ENCODE data around the gene TNNT3.
"Not testable (repeated sequence)": the region's sequence is repeated elsewhere in the genome, so short reads cannot be mapped to it uniquely, and the experiment has no call there.

The TNNT3 gene

GRCh38 chr11:1919391-1920127 is at the start of gene TNNT3:
Gene TNNT3, plus strand, starts transcription at chr11:1919703. Its CDS starts 3,172 bp downstream, at chr11:1922875.
- DNase-seq: no peak

DNA sequence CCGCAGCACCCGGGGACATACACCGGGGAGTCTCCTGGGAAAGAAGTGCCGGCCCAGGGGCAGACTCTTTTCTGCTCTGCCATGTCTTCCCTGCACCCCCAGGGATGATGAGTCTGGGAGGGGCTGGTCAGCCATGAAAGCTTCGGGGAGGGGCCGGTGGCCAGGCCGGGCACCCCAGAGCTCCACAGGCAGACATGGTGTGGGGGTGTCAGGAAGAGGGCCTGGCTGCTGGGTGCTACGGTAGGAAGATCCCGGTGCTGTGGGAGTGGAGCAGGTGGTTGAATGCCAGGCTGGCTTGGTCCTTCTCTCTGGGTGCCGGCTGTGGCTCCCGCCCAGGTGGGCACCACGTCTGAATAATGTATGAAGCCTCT is 49.2 kb upstream of the TNNT3 start:
- no peak for DNase-seq

DNA sequence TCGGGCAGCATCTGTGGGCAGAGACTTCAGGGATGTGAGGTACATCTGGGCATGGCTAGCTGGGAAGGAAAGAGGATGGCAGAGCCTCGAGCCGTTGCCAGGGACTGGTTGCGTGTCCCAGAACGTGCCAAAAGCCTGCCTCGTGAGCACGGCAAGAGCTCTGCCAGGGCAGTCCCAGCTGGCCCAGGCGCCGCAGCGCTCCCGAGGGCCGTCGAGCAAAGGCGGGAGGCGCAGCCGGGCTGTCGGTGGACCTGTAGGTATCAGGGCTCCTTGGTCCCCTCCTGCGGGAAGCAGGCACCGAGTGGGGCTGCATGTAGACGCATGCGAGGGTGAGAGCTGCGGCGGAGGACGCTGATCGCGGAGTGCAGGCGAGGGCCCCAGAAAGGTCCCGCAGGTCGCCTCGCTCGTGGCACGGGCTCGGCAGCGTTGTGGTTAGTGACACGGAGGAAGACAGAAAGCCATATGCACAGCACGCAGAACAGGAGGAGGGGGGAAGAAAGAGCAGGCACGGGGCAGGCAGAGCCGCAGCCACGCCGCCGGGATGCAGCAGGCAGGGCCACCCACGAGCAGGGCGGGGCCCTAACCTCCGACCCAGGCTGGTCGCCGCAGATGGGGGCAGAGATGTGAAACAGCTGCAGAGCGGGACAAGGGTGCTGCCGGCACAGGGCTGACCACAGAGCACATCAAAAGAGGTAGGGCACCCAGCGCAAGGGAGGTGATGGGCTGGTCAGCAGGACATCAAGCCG is 48.6 kb upstream of the TNNT3 start:
- no peak for DNase-seq

DNA sequence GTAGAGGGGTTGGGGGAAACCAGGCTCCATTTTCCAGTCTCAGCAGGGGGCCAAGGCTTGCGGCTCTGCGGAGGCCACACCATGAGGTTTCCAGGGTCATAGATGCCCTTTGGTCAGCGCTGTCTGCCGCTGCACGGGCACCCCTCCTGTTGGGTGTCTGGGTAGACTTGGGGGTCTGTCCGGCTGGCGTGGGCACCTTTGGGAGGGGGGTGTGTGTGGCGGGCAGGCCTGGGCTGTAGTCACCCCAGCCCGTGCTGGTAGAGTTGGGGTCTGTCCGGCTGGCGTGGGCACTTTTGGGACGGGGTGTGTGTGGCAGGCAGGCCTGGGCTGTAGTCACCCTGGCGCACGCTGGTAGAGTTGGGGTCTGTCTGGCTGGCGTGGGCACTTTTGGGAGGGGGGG is 48.0 kb upstream of the TNNT3 start:
- DNase-seq: no peak

GRCh38 chr11:1872267-1872985 is 47.1 kb upstream of the TNNT3 start:
- no peak for DNase-seq

GRCh38 chr11:1873048-1873812 is 46.3 kb upstream of the TNNT3 start:
- DNase-seq: no peak

GRCh38 chr11:1873813-1874150 is 45.7 kb upstream of the TNNT3 start:
- DNase-seq: not testable (repeated sequence)

GRCh38 chr11:1874441-1875092 is 44.9 kb upstream of the TNNT3 start:
- not testable (repeated sequence) for DNase-seq

GRCh38 chr11:1875093-1875850 is 44.2 kb upstream of the TNNT3 start:
- no peak for DNase-seq

GRCh38 chr11:1875851-1876301 is 43.6 kb upstream of the TNNT3 start:
- DNase-seq: not testable (repeated sequence)

DNA sequence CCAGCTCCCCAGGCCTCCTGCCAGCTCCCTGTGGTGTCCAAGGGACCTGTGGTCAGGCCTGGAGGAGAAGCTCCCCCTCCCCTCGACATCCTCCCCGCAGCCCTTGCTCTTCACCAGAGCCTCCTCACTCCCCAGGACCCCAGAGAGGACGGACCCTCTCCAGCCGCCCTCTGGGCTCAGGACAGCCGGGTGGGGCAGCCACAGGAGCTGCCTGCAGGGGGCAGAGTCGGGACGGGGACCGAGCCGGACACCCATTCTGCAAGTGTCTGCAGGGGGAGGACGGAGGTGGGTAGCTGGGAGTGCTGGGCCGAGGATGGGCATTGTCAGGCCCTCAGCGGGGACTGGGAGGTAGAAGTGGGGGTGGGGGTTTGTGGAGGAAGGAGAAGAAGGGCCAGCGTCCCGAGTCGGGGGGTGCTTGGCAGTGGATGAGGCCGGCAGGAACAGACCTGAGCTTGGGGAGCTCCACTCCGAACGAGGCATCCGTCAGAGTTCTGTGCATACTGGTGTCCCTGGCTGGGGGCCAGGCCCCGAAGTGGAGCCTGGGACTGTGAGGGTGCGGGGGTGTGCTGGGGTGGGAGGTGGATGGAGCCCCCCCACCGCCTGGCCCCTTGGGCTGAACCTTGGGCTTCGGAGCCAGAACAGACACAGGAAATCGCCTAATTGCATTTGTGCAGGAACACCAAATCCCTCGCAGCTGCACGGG is 43.0 kb upstream of the TNNT3 start:
- no peak for DNase-seq

DNA sequence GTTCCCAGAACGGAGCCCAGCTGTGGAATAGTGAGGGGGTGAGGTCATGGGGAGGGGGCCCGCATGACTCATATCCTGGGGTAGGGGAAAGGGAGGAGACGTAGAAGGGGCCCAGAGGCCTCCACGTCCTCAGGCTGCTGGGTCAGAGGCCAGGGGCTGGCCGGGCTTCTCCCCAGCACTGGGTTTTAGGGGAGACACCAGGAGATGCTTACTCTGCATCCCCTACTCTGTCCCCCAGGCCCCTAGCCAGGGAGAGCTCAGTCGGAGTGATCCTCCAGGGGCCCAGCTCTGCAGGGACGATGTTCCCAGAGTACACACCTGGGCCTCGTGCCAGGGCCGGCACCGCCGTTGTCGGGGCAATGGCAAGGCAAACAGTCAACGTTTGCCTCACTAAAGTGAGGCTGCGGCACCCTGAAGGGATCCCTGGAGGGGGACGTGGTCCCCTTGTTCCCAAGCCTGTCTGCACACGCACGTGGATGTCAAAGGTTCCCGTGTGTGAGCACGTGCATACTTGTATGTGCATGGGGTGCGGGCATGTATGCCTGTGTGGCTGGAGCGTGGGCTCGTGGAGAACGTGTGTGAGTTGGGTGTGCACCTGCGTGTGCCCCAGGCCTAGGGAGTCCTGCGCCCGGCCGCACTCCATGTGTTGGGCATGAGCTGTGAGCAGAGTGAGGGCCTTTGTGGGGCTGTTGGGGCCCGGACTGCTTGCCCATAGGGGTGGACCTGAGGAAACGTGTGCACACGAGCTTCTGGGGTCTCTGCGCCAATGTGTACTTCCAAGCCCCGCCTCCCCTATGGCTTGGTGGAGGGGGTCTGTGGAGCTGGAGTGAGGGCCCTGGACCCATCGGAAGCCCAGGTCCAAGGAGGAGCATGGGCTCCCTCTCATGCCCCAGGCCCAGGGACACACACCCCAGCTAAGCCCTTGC is 42.0 kb upstream of the TNNT3 start:
- DNase-seq: no peak

DNA sequence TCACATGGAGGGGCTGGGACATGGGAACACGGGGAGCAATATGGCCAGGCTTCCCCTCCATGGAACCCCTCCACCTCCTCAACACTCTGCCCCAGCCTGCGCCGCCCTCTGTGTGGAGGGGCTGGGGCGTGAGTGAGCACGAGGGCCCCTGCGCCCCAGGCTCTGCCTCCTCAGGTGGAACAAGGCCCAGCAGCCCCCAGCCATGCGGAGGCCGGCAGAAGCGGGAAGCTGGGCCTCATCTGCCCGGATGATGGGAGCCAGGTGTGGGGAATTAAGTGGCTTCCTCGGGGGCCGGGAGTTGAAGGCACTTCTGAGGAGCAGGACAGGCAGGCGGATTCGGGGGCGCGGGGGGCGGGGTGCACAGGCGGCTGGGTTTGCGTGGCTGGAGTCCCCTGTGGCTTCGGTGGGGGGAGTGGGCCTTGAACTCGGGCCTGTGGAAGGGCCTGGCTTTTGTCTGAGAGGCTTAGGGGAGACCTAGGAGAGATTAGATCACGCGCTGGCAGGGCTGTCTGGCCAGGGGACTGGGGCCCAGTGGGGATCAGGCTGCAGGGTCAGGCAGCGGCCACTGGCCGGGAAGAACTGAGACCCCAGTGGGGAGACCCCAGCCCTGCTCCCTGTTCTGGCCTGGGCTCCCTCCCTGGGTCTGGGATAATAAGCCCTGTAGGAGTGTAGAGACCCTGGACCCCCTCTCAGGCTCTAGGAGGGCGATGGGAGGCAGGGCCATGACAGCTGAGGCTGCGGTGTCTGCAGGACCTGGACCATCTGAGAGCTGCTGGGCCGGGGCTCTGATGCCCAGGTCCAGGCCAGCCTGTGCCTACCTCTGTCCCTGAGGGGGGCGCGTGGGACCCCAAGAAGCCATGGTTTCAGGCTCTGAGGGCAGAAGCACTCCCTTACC is 41.1 kb upstream of the TNNT3 start:
- no peak for DNase-seq

GRCh38 chr11:1879342-1879940 is 40.1 kb upstream of the TNNT3 start:
- DNase-seq: no peak

DNA sequence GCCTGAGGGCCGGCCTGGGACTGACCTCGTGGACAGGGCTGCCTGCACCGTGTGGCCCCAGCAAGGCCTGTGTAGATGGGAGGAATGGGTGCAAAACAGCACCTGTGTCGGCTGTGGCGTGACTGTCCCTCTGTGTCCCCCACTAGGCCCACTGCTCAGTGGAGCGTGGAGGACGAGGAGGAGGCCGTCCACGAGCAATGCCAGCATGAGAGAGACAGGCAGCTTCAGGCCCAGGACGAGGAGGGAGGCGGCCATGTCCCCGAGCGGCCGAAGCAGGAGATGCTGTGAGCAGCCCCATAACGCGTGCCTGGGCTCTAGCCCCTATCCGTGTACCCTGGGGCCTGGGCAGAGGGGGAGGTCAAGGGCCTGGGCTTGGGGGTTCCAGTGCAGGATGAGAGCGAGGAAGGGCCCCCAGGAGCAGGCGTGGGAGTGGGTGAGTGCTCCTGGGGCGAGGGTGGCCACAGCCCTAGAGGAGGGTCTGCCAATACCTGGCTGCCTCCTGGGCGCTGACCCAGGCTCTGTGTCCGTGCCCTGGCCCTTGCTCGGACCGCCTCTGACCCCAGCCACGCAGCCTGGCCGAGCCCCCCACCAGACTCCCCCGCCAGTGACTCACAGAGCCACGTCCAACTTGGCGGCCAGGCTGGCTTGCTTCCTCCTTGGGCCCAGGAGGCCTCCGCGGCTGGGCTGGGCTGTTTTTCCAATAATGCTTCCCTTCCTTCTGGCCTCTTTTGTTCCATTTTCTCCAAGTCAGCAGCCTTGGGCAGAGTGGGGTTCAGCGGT is 39.4 kb upstream of the TNNT3 start:
- no peak for DNase-seq

DNA sequence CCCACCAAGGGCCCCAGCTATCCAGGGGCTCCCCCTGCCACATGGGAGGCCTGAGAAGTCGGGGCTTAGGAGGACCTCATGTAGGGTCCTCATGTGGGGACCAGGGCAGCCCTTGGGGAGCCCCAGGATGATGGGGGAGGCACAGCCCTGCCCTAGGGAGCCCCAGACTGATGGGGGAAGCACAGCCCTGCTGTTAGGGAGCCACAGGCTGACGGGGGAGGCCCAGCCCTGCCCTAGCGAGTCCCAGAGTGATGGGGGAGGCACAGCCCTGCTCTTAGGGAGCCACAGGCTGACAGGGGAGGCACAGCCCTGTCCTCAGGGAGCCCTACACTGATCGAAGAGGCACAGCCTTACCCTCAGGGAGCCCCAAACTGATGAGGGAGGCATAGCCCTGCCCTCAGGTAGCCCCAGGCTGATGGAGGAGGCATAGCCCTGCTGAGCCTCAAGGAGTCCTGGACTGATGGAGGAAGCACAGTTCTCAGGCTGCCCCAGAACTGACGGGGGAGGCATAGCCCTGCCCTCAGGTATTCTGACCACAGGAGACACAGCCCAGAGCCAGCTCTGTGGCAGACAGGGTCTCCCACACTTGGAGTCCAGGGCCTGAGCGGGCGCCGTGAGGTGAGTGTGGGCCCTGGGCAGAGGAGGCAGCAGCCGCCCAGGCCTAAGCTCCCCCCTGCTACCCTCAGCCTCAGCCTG is 38.6 kb upstream of the TNNT3 start:
- no peak for DNase-seq
